Loucy (cell line): ENCODE data around the gene MEF2C.

Experiments used
- H2AFZ ChIP-seq: fragments of 200-600 bp; sonication (generic); 2 replicates; pipeline ENCODE4 v1.6.0; 2016; ENCODE audit warnings: antibody characterized with exemption, mild to moderate bottlenecking, low read length, moderate library complexity
- H3F3A ChIP-seq: fragments of 200-600 bp; 2 replicates; pipeline ENCODE4 v1.6.0; 2016; ENCODE audit warnings: antibody characterized with exemption, low read depth, mild to moderate bottlenecking
- H3K27me3 ChIP-seq: fragments of 200-600 bp; sonication (generic); 2 replicates; pipeline ENCODE4 v1.6.1; 2014; ENCODE audit warnings: low read length, mild to moderate bottlenecking; ENCODE audit not compliant: insufficient read depth, poor library complexity, severe bottlenecking
- H3K36me3 ChIP-seq: fragments of 200-600 bp; sonication (generic); 2 replicates; pipeline ENCODE4 v1.6.1; 2016; ENCODE audit warnings: low read length; ENCODE audit not compliant: insufficient read depth
- H3K4me1 ChIP-seq: fragments of 200-600 bp; sonication (generic); 2 replicates; pipeline ENCODE4 v1.5.1; 2014; ENCODE audit warnings: low read length, mild to moderate bottlenecking; ENCODE audit not compliant: insufficient read depth, poor library complexity, severe bottlenecking
- H3K4me2 ChIP-seq: fragments of 200-600 bp; sonication (generic); 2 replicates; pipeline ENCODE4 v1.6.0; 2014; ENCODE audit warnings: antibody characterized with exemption, low read length, low read depth, mild to moderate bottlenecking; ENCODE audit not compliant: poor library complexity, severe bottlenecking
- H3K4me3 ChIP-seq: fragments of 200-600 bp; sonication (generic); 2 replicates; pipeline ENCODE4 v1.5.1; 2014; ENCODE audit warnings: low read length, mild to moderate bottlenecking, mixed read lengths; ENCODE audit not compliant: poor library complexity, severe bottlenecking
- H3K79me2 ChIP-seq: fragments of 200-600 bp; sonication (generic); 2 replicates; pipeline ENCODE4 v1.6.1; 2014; ENCODE audit warnings: low read length; ENCODE audit not compliant: insufficient read depth
- H3K9ac ChIP-seq: fragments of 200-600 bp; sonication (generic); 2 replicates; pipeline ENCODE4 v1.6.0; 2014; ENCODE audit warnings: mild to moderate bottlenecking, low read depth, low read length, moderate library complexity; ENCODE audit not compliant: poor library complexity, severe bottlenecking
- H3K9me2 ChIP-seq: fragments of 200-600 bp; sonication (generic); replicated peaks from 2 replicates; pipeline ENCODE4 v1.6.1; 2016; ENCODE audit warnings: low read depth, low read length, mixed read lengths
- H3K9me3 ChIP-seq: fragments of 200-600 bp; sonication (generic); 2 replicates; pipeline ENCODE4 v1.6.1; 2014; ENCODE audit warnings: mild to moderate bottlenecking, antibody characterized with exemption, low read length, low read depth; ENCODE audit not compliant: insufficient read depth
- H4K20me1 ChIP-seq: fragments of 200-600 bp; sonication (generic); 2 replicates; pipeline ENCODE4 v1.6.0; 2014; ENCODE audit warnings: antibody characterized with exemption, low read length, mild to moderate bottlenecking; ENCODE audit not compliant: insufficient read depth, poor library complexity, severe bottlenecking
- EZH2phosphoT487 ChIP-seq: fragments of 200-600 bp; IDR thresholded peaks from 2 replicates; pipeline ENCODE4 v1.6.1; 2018; ENCODE audit warnings: antibody characterized with exemption, mild to moderate bottlenecking, moderate library complexity, borderline replicate concordance
- TF ChIP-seq, protein P1 (sequence below): fragments of 200-600 bp; sonication (generic); conservative IDR thresholded peaks from 2 replicates; pipeline ENCODE4 v1.5.1; 2014; ENCODE audit warnings: mild to moderate bottlenecking, antibody characterized with exemption, low read length

Gene MEF2C

GRCh38 chr5:88887342-88887741, 4.4 kb upstream of the MEF2C start:
- no peaks in the 10 kb centered on the region for H3K4me1 ChIP-seq
- H3K36me3 ChIP-seq = no peaks in the 10 kb centered on the region
- H2AFZ ChIP-seq = no peak overlapping the region
- no peaks in the 10 kb centered on the region for H3K27me3 ChIP-seq
- TF ChIP-seq, protein P1, sequence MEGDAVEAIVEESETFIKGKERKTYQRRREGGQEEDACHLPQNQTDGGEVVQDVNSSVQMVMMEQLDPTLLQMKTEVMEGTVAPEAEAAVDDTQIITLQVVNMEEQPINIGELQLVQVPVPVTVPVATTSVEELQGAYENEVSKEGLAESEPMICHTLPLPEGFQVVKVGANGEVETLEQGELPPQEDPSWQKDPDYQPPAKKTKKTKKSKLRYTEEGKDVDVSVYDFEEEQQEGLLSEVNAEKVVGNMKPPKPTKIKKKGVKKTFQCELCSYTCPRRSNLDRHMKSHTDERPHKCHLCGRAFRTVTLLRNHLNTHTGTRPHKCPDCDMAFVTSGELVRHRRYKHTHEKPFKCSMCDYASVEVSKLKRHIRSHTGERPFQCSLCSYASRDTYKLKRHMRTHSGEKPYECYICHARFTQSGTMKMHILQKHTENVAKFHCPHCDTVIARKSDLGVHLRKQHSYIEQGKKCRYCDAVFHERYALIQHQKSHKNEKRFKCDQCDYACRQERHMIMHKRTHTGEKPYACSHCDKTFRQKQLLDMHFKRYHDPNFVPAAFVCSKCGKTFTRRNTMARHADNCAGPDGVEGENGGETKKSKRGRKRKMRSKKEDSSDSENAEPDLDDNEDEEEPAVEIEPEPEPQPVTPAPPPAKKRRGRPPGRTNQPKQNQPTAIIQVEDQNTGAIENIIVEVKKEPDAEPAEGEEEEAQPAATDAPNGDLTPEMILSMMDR = no peak
- TF ChIP-seq EZH2phosphoT487 = no peak
- no peaks in the 10 kb centered on the region for H3K79me2 ChIP-seq
- no peak overlapping the region for H3K4me2 ChIP-seq
- H3K9me2 ChIP-seq = no peaks in the 10 kb centered on the region
- H3K9ac ChIP-seq = no peak overlapping the region
- no peaks in the 10 kb centered on the region for H3F3A ChIP-seq
- H3K4me3 ChIP-seq = no peak overlapping the region
- H3K9me3 ChIP-seq = no peaks in the 10 kb centered on the region
- no peaks in the 10 kb centered on the region for H4K20me1 ChIP-seq

DNA sequence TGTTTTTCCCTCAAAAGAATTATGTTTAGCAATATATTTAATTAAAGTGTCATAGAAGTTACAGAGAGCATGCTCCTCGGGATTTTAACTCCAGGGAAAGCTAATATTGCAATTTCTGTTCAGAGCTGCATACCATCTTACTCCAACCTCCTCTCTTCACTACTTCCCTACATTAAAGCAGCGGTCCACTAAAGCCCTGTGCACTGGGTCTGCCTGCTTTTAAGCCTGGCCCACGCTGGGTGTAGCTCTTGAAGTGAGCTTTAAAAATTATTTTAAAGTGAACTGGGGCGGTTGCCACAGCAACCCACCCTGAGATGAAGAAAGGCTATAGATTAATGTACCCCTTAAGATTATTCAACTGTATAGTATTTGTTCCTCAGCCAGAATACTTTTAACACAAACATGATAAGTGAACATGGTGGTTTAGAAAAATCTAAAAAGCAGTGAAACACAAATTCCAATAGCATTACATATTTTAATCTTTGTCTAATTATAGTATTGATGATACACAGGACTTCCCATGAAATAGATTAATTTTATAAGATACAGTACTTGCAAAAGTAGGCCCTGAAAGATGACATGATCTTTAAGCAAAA, 3.9 kb upstream of the MEF2C start:
- TF ChIP-seq, protein P1 = no peak
- no peak for TF ChIP-seq EZH2phosphoT487
- no peak overlapping the region for H3K9ac ChIP-seq

GRCh38 chr5:88886252-88886651, 3.3 kb upstream of the MEF2C start:
- Histone ChIP-seq H3K4me3 (peak overlapping the region; percentile 29), H3F3A (no peaks in the 10 kb centered on the region), H3K4me1 (no peaks in the 10 kb centered on the region), H3K79me2 (no peaks in the 10 kb centered on the region), H3K9ac (no peak overlapping the region), H3K9me3 (no peaks in the 10 kb centered on the region), H2AFZ (peak overlapping the region; percentile 70; the same call in 1 of the 2 replicates), H3K9me2 (no peaks in the 10 kb centered on the region), H3K4me2 (no peak overlapping the region), H3K27me3 (no peaks in the 10 kb centered on the region), H4K20me1 (no peaks in the 10 kb centered on the region), H3K36me3 (no peaks in the 10 kb centered on the region)
- TF ChIP-seq EZH2phosphoT487 = no peak
- TF ChIP-seq, protein P1 = no peak

More for the DNA sequence above, 3.9 kb upstream of the MEF2C start:
- no peak overlapping the region for H3K4me2 ChIP-seq
- H2AFZ ChIP-seq = no peak overlapping the region
- H3K9me3 ChIP-seq = no peaks in the 10 kb centered on the region
- H3K4me3 ChIP-seq = no peak overlapping the region
- H3K36me3 ChIP-seq = no peaks in the 10 kb centered on the region
- no peaks in the 10 kb centered on the region for H3F3A ChIP-seq
- H3K4me1 ChIP-seq = no peaks in the 10 kb centered on the region
- no peaks in the 10 kb centered on the region for H3K27me3 ChIP-seq
- H3K79me2 ChIP-seq = no peaks in the 10 kb centered on the region
- no peaks in the 10 kb centered on the region for H3K9me2 ChIP-seq
- H4K20me1 ChIP-seq = no peaks in the 10 kb centered on the region
